IPS DF 6.9 (cell line): ENCODE data around the gene PRDM8.

Experiments used
- DNase-seq: peaks from one replicate; pipeline ENCODE4 v3.0.0-alpha.2; 2013; ENCODE audit warnings: low read depth, low spot score
- H3K27ac ChIP-seq: one replicate; pipeline ENCODE4 v1.5.1; 2013; ENCODE audit warnings: low read length, control low read depth
- H3K27me3 ChIP-seq: 2 replicates; pipeline ENCODE4 v1.6.1; 2013; ENCODE audit warnings: mild to moderate bottlenecking, low read length; ENCODE audit not compliant: control insufficient read depth, insufficient read depth
- H3K36me3 ChIP-seq: 2 replicates; pipeline ENCODE4 v1.6.1; 2013; ENCODE audit warnings: low read length; ENCODE audit not compliant: control insufficient read depth, insufficient read depth
- H3K4me1 ChIP-seq: 2 replicates; pipeline ENCODE4 v1.6.1; 2013; ENCODE audit warnings: low read length; ENCODE audit not compliant: control insufficient read depth, insufficient read depth
- H3K4me3 ChIP-seq: 2 replicates; pipeline ENCODE4 v1.5.1; 2013; ENCODE audit warnings: mild to moderate bottlenecking, low read length
- H3K9me3 ChIP-seq: 2 replicates; pipeline ENCODE4 v1.6.1; 2013; ENCODE audit warnings: low read length, inconsistent platforms; ENCODE audit not compliant: control insufficient read depth, insufficient read depth
- WGBS: extraction: QIAGEN DNeasy Blood & Tissue Kit; methylation state at CpG from one replicate; pipeline ENCODE4 v1.1.7; 2013; ENCODE audit warnings: mixed read lengths, missing lambda C conversion rate; ENCODE audit not compliant: insufficient read length, insufficient coverage; 5-methylcytosine and 5-hydroxymethylcytosine counted together

PRDM8 gene

GRCh38 chr4:80209340-80209701 lies 12.0 kb downstream of the PRDM8 start:
- Histone ChIP-seq H3K27me3 (peaks cover 45% of the 10 kb centered on the region), H3K36me3 (no peaks in the 10 kb centered on the region), H3K4me3 (no peak overlapping the region), H3K4me1 (peaks cover 5% of the 10 kb centered on the region), H3K27ac (no peak overlapping the region), H3K9me3 (no peaks in the 10 kb centered on the region)
- no CpG with 5 or more reads among the region's 2 CpGs for WGBS
- DNase-seq = no peak

GRCh38 chr4:80210549-80210948 lies 13.2 kb downstream of the PRDM8 start:
- H3K4me1 ChIP-seq = peaks cover 5% of the 10 kb centered on the region
- H3K27me3 ChIP-seq = peaks cover 33% of the 10 kb centered on the region
- H3K27ac ChIP-seq = no peak overlapping the region
- H3K9me3 ChIP-seq = no peaks in the 10 kb centered on the region
- H3K36me3 ChIP-seq = no peaks in the 10 kb centered on the region
- no CpG with 5 or more reads among the region's 2 CpGs for WGBS
- H3K4me3 ChIP-seq = no peak overlapping the region
- no peak for DNase-seq

GRCh38 chr4:80213117-80213815 lies 16.0 kb downstream of the PRDM8 start:
- Histone ChIP-seq H3K4me1 (no peaks in the 10 kb centered on the region), H3K27me3 (peaks cover 6% of the 10 kb centered on the region; the same call in 1 of the 2 replicates), H3K36me3 (no peaks in the 10 kb centered on the region), H3K9me3 (no peaks in the 10 kb centered on the region), H3K4me3 (no peak overlapping the region), H3K27ac (no peak overlapping the region)
- WGBS = no CpG with 5 or more reads among the region's 5 CpGs
- no peak for DNase-seq

GRCh38 chr4:80215449-80216052 lies 18.2 kb downstream of the PRDM8 start:
- no CpG with 5 or more reads among the region's 5 CpGs for WGBS
- Histone ChIP-seq H3K4me1 (no peaks in the 10 kb centered on the region), H3K9me3 (no peaks in the 10 kb centered on the region), H3K4me3 (no peak overlapping the region), H3K27me3 (no peaks in the 10 kb centered on the region; the same call in 1 of the 2 replicates), H3K27ac (no peak overlapping the region), H3K36me3 (no peaks in the 10 kb centered on the region)
- no peak for DNase-seq

GRCh38 chr4:80216100-80216761 lies 18.9 kb downstream of the PRDM8 start:
- no peaks in the 10 kb centered on the region for H3K4me1 ChIP-seq
- H3K9me3 ChIP-seq = no peaks in the 10 kb centered on the region
- no peaks in the 10 kb centered on the region for H3K36me3 ChIP-seq
- DNase-seq = no peak
- no peaks in the 10 kb centered on the region; the same call in 1 of the 2 replicates for H3K27me3 ChIP-seq
- no peak overlapping the region for H3K27ac ChIP-seq
- WGBS = no CpG with 5 or more reads among the region's 2 CpGs
- no peak overlapping the region for H3K4me3 ChIP-seq

- Histone ChIP-seq H3K27me3 (no peaks in the 10 kb centered on the region; the same call in 1 of the 2 replicates), H3K4me1 (no peaks in the 10 kb centered on the region), H3K4me3 (no peak overlapping the region), H3K27ac (no peak overlapping the region), H3K36me3 (no peaks in the 10 kb centered on the region), H3K9me3 (no peaks in the 10 kb centered on the region)
- DNase-seq = no peak
- no CpG with 5 or more reads among the region's 5 CpGs for WGBS
These were observed 22.2 kb downstream of the PRDM8 start for GRCh38 chr4:80219301-80220025.

- no peaks in the 10 kb centered on the region for H3K36me3 ChIP-seq
- no CpG with 5 or more reads among the region's 3 CpGs for WGBS
- no peak for DNase-seq
These were observed 23.4 kb downstream of the PRDM8 start for GRCh38 chr4:80220711-80221110.

GRCh38 chr4:80221161-80221560 lies 23.9 kb downstream of the PRDM8 start:
- Histone ChIP-seq H3K27me3 (no peaks in the 10 kb centered on the region; the same call in 1 of the 2 replicates), H3K4me1 (no peaks in the 10 kb centered on the region), H3K4me3 (no peak overlapping the region), H3K27ac (no peak overlapping the region), H3K36me3 (no peaks in the 10 kb centered on the region), H3K9me3 (no peaks in the 10 kb centered on the region)
- DNase-seq = no peak

More at GRCh38 chr4:80220711-80221110, 23.4 kb downstream of the PRDM8 start:
- Histone ChIP-seq H3K27me3 (no peaks in the 10 kb centered on the region; the same call in 1 of the 2 replicates), H3K4me1 (no peaks in the 10 kb centered on the region), H3K4me3 (no peak overlapping the region), H3K27ac (no peak overlapping the region), H3K9me3 (no peaks in the 10 kb centered on the region)

- DNase-seq = no peak
- Histone ChIP-seq H3K9me3 (no peaks in the 10 kb centered on the region), H3K27me3 (no peaks in the 10 kb centered on the region), H3K4me3 (no peak overlapping the region), H3K4me1 (no peaks in the 10 kb centered on the region), H3K27ac (no peak overlapping the region), H3K36me3 (no peaks in the 10 kb centered on the region)
- no CpG with 5 or more reads among the region's 2 CpGs for WGBS
These were observed 28.3 kb downstream of the PRDM8 start for GRCh38 chr4:80225595-80225994.

GRCh38 chr4:80226094-80226493 lies 28.8 kb downstream of the PRDM8 start:
- Histone ChIP-seq H3K36me3 (no peaks in the 10 kb centered on the region), H3K27me3 (no peaks in the 10 kb centered on the region), H3K4me3 (no peak overlapping the region), H3K4me1 (no peaks in the 10 kb centered on the region), H3K27ac (no peak overlapping the region), H3K9me3 (no peaks in the 10 kb centered on the region)
- no peak for DNase-seq
- 90% methylated on average over 1 of the region's 2 CpGs for WGBS
